SU-DHL-6 (cell line): ENCODE measurements around the gene CRYBB1.
A peak's percentile ranks its signal among the peaks of the same experiment; 100 is the strongest.

Source experiments
- H2AFZ ChIP-seq: fragments of 200-600 bp; sonication (generic); 2 replicates; pipeline ENCODE4 v1.6.1; 2014; ENCODE audit warnings: low read depth, mild to moderate bottlenecking, moderate library complexity, mixed read lengths, antibody characterized with exemption, low read length; ENCODE audit not compliant: severe bottlenecking
- H3F3A ChIP-seq: fragments of 200-600 bp; shearing (Covaris generic); 2 replicates; pipeline ENCODE4 v1.6.0; 2016; ENCODE audit warnings: antibody characterized with exemption, mild to moderate bottlenecking; ENCODE audit not compliant: insufficient read depth
- H3K27ac ChIP-seq: fragments of 200-600 bp; sonication (generic); 2 replicates; pipeline ENCODE4 v1.5.1; 2016; ENCODE audit warnings: low read depth, mild to moderate bottlenecking, low read length, moderate library complexity, mixed read lengths
- H3K27me3 ChIP-seq: fragments of 200-600 bp; sonication (generic), shearing (Covaris generic); 2 replicates; pipeline ENCODE4 v1.6.0; 2014; ENCODE audit warnings: mild to moderate bottlenecking, low read length
- H3K36me3 ChIP-seq: fragments of 200-600 bp; sonication (generic); 2 replicates; pipeline ENCODE4 v1.6.1; 2014; ENCODE audit warnings: mild to moderate bottlenecking, low read length, mixed read lengths
- H3K4me2 ChIP-seq: fragments of 300-600, 200-600 bp; shearing (Covaris generic), sonication (generic); 2 replicates; pipeline ENCODE4 v1.6.0; 2014; ENCODE audit warnings: low read length, low read depth, mild to moderate bottlenecking; ENCODE audit not compliant: poor library complexity, severe bottlenecking
- H3K4me3 ChIP-seq: fragments of 200-600 bp; sonication (generic); 2 replicates; pipeline ENCODE4 v1.5.1; 2014; ENCODE audit warnings: antibody characterized with exemption, low read length, mild to moderate bottlenecking, mixed read lengths; ENCODE audit not compliant: insufficient read depth, poor library complexity, severe bottlenecking
- H3K79me2 ChIP-seq: fragments of 200-600 bp; sonication (generic); 2 replicates; pipeline ENCODE4 v1.6.1; 2014; ENCODE audit warnings: mild to moderate bottlenecking, low read length, moderate library complexity; ENCODE audit not compliant: insufficient read depth
- H3K9ac ChIP-seq: fragments of 200-600 bp; sonication (generic); 2 replicates; pipeline ENCODE4 v1.7.0; 2014; ENCODE audit warnings: mild to moderate bottlenecking, low read length
- H3K9me2 ChIP-seq: fragments of 200-600 bp; sonication (generic); replicated peaks from 2 replicates; pipeline ENCODE4 v1.6.1; 2014; ENCODE audit warnings: low read length; ENCODE audit not compliant: insufficient read depth
- H3K9me3 ChIP-seq: fragments of 200-600 bp; sonication (generic); 2 replicates; pipeline ENCODE4 v1.6.1; 2014; ENCODE audit warnings: low read length, mixed read lengths; ENCODE audit not compliant: insufficient read depth
- H4K20me1 ChIP-seq: fragments of 200-600 bp; sonication (generic); 2 replicates; pipeline ENCODE4 v1.6.1; 2014; ENCODE audit warnings: low read depth, mild to moderate bottlenecking, antibody characterized with exemption, low read length, moderate library complexity, mixed read lengths
- EZH2phosphoT487 ChIP-seq: fragments of 200-600 bp; sonication (generic), shearing (Covaris generic); conservative IDR thresholded peaks from 2 replicates; pipeline ENCODE4 v1.6.1; 2018; ENCODE audit warnings: mild to moderate bottlenecking, antibody characterized with exemption, low read length, moderate library complexity, mixed read lengths
- TF ChIP-seq, protein P1 (sequence below): fragments of 200-600 bp; sonication (generic); IDR thresholded peaks from one replicate; pipeline ENCODE4 v1.5.1; 2017; ENCODE audit warnings: antibody characterized with exemption, mild to moderate bottlenecking, low read length, moderate library complexity; ENCODE audit not compliant: insufficient read depth, poor library complexity, severe bottlenecking

CRYBB1 gene

GRCh38 chr22:26580240-26580962, 37.4 kb downstream of the CRYBB1 start:
- Histone ChIP-seq H2AFZ (no peak overlapping the region), H3K4me2 (peak overlapping the region; percentile 75), H3F3A (peaks cover 22% of the 10 kb centered on the region), H3K27me3 (no peaks in the 10 kb centered on the region), H3K9me3 (no peaks in the 10 kb centered on the region), H3K36me3 (no peaks in the 10 kb centered on the region), H3K9me2 (no peaks in the 10 kb centered on the region), H3K27ac (peak overlapping the region; percentile 86), H3K4me3 (peak overlapping the region; percentile 33), H3K9ac (peak overlapping the region; percentile 54), H4K20me1 (no peaks in the 10 kb centered on the region), H3K79me2 (peaks cover 19% of the 10 kb centered on the region)
- no peak for TF ChIP-seq EZH2phosphoT487
- TF ChIP-seq, protein P1, sequence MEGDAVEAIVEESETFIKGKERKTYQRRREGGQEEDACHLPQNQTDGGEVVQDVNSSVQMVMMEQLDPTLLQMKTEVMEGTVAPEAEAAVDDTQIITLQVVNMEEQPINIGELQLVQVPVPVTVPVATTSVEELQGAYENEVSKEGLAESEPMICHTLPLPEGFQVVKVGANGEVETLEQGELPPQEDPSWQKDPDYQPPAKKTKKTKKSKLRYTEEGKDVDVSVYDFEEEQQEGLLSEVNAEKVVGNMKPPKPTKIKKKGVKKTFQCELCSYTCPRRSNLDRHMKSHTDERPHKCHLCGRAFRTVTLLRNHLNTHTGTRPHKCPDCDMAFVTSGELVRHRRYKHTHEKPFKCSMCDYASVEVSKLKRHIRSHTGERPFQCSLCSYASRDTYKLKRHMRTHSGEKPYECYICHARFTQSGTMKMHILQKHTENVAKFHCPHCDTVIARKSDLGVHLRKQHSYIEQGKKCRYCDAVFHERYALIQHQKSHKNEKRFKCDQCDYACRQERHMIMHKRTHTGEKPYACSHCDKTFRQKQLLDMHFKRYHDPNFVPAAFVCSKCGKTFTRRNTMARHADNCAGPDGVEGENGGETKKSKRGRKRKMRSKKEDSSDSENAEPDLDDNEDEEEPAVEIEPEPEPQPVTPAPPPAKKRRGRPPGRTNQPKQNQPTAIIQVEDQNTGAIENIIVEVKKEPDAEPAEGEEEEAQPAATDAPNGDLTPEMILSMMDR: no peak

DNA sequence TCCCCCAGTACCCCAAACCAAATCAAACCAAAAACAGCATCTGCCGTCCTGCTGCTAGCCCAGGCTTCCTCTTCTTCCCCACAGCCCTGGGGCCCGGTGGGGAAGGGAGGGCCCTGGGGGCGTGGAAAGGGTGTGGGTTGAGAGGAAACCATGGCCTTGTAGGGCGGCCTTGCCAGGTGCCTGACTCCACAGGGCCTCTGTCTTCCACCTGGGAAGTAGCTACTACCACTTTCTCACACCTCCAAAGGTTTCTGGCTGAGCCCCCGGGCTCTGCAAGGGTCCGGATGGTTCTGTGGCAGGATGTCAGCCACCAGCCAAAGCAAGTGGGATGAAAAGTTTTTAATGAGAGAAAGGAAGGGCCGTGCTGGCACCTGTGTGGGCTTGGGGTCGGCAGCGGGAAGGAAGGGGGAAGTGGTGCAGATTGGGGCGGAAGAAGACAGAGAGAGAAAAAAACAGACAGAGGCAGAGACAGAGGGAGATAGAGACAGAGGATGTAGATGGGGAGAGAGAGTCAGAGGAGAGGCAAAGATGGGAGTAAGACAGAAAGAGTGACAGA, 38.4 kb downstream of the CRYBB1 start:
- peak overlapping the region; percentile 86 for H3K27ac ChIP-seq
- no peak for TF ChIP-seq EZH2phosphoT487
- TF ChIP-seq, protein P1: no peak
- no peaks in the 10 kb centered on the region for H3K36me3 ChIP-seq
- peaks cover 17% of the 10 kb centered on the region for H3K79me2 ChIP-seq
- H3K4me3 ChIP-seq: peak overlapping the region; percentile 40
- H2AFZ ChIP-seq: peak overlapping the region; percentile 85
- H4K20me1 ChIP-seq: no peaks in the 10 kb centered on the region
- H3K9me3 ChIP-seq: no peaks in the 10 kb centered on the region
- H3K27me3 ChIP-seq: no peaks in the 10 kb centered on the region
- H3K9me2 ChIP-seq: no peaks in the 10 kb centered on the region
- H3F3A ChIP-seq: peaks cover 22% of the 10 kb centered on the region
- peak overlapping the region; percentile 54 for H3K9ac ChIP-seq
- H3K4me2 ChIP-seq: peak overlapping the region; percentile 75

DNA sequence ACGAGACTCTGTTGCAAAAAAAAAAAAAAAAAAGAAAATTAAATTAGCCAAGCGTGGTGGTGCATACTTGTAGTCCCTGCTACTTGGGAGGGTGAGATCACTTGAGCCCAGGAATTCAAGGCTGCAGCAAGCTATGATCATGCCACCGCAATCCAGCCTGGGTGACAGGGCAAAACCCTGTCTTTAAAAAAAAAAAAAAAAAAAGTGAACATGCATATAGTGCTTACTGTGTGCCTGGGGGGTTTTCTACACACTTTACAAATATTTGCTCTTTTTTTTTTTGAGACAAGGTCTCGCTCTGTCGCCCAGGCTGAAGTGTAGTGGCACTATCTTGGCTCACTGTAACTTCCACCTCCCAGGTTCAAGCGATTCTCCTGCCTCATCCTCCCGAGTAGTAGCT, 40.7 kb downstream of the CRYBB1 start:
- no peak overlapping the region for H3K4me3 ChIP-seq
- no peak overlapping the region for H3K27ac ChIP-seq
- no peaks in the 10 kb centered on the region for H4K20me1 ChIP-seq
- H3K9ac ChIP-seq: no peak overlapping the region
- no peak overlapping the region for H2AFZ ChIP-seq
- no peaks in the 10 kb centered on the region for H3K27me3 ChIP-seq
- no peaks in the 10 kb centered on the region for H3K9me2 ChIP-seq
- no peaks in the 10 kb centered on the region for H3K9me3 ChIP-seq
- peaks cover 20% of the 10 kb centered on the region for H3K79me2 ChIP-seq
- H3F3A ChIP-seq: peaks cover 22% of the 10 kb centered on the region
- TF ChIP-seq EZH2phosphoT487: no peak
- TF ChIP-seq, protein P1: no peak
- no peak overlapping the region for H3K4me2 ChIP-seq
- no peaks in the 10 kb centered on the region for H3K36me3 ChIP-seq
